Measurements from ENCODE around the gene KBTBD6.

Gene KBTBD6, protein sequence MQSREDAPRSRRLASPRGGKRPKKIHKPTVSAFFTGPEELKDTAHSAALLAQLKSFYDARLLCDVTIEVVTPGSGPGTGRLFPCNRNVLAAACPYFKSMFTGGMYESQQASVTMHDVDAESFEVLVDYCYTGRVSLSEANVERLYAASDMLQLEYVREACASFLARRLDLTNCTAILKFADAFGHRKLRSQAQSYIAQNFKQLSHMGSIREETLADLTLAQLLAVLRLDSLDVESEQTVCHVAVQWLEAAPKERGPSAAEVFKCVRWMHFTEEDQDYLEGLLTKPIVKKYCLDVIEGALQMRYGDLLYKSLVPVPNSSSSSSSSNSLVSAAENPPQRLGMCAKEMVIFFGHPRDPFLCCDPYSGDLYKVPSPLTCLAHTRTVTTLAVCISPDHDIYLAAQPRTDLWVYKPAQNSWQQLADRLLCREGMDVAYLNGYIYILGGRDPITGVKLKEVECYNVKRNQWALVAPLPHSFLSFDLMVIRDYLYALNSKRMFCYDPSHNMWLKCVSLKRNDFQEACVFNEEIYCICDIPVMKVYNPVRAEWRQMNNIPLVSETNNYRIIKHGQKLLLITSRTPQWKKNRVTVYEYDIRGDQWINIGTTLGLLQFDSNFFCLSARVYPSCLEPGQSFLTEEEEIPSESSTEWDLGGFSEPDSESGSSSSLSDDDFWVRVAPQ

DNA sequence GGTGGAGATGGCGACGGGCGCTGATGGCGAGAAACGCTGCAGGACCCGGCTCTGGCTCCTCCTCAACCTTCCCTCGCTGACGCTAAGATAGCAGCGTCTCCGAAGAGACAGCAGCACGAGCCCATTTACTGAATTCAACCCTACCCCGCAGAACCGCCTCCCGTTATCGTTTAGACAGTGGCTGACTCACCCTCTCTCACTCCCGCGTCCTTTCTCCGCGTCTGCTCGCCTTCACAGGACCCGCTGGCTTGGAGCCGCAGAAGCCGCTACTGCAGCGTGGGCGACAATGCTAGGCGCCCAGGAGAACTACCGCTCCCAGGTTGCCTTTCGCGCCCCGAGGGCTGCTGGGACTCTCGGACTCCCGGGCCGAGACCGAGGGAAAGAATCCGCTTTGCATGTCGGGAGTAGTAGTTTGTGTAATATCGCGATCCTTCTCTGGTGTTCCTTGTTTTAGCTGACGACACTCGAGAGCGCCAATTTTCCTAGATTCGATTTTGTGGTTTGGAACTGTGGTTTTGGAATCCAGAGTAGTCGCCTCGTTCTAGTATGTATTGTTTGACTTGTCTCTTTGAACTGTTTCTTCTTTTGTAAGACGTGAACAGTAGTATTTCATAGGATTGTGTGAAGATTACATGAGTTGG lies at the start of gene KBTBD6:
TSS of gene KBTBD6 (minus strand) at position 291 of the 641 bp plus-strand sequence. CDS start 291 bp downstream, outside the sequence.
- CTCF ChIA-PET = no interaction called here
- peak within 1 kb of the TSS; percentile 60 for H3K27ac ChIP-seq (ENCODE audit: extremely low read depth, low read depth, low read length)
- H3K4me3 ChIP-seq (ENCODE audit: low read depth, low read length) = peak within 1 kb of the TSS; percentile 65
- H3K4me1 ChIP-seq (ENCODE audit: control insufficient read depth, insufficient read depth, low read length) = peaks cover 3% of the 10 kb centered on the region
- no peaks in the 10 kb centered on the region for H3K36me3 ChIP-seq (ENCODE audit: control insufficient read depth in 2 of 2, insufficient read depth in 1 of 2, low read length in 2 of 2)
- no peaks in the 10 kb centered on the region for H3K9me3 ChIP-seq (ENCODE audit: control insufficient read depth, insufficient read depth, low read depth, low read length)
- POLR2A ChIA-PET = interaction anchor here (1.2 kb wide), 1 partner anchor 62 kb away, joined by 4 read pairs; the partner anchor contains the start of gene KBTBD7
- TF ChIP-seq, protein P1, sequence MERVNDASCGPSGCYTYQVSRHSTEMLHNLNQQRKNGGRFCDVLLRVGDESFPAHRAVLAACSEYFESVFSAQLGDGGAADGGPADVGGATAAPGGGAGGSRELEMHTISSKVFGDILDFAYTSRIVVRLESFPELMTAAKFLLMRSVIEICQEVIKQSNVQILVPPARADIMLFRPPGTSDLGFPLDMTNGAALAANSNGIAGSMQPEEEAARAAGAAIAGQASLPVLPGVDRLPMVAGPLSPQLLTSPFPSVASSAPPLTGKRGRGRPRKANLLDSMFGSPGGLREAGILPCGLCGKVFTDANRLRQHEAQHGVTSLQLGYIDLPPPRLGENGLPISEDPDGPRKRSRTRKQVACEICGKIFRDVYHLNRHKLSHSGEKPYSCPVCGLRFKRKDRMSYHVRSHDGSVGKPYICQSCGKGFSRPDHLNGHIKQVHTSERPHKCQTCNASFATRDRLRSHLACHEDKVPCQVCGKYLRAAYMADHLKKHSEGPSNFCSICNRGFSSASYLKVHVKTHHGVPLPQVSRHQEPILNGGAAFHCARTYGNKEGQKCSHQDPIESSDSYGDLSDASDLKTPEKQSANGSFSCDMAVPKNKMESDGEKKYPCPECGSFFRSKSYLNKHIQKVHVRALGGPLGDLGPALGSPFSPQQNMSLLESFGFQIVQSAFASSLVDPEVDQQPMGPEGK (tag by site-specific recombination; IDR thresholded peaks at IDR 0.05) = peak; percentile 51
- TF ChIP-seq ZFP69B (tag by site-specific recombination; IDR thresholded peaks at IDR 0.05) = peak; percentile 36
- TF ChIP-seq ZNF157 (tag by site-specific recombination; IDR thresholded peaks at IDR 0.05) = no peak
- 0 out of 2 replicates have a peak, but pooled peaks have one; percentile 22 for TF ChIP-seq ZNF596 (tag by site-specific recombination; IDR thresholded peaks at IDR 0.05)
- TF ChIP-seq, protein P2, sequence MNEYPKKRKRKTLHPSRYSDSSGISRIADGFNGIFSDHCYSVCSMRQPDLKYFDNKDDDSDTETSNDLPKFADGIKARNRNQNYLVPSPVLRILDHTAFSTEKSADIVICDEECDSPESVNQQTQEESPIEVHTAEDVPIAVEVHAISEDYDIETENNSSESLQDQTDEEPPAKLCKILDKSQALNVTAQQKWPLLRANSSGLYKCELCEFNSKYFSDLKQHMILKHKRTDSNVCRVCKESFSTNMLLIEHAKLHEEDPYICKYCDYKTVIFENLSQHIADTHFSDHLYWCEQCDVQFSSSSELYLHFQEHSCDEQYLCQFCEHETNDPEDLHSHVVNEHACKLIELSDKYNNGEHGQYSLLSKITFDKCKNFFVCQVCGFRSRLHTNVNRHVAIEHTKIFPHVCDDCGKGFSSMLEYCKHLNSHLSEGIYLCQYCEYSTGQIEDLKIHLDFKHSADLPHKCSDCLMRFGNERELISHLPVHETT (tag by site-specific recombination; IDR thresholded peaks at IDR 0.05) = peak; percentile 68; the same call in 1 of the 2 replicates
- TF ChIP-seq, protein P3, sequence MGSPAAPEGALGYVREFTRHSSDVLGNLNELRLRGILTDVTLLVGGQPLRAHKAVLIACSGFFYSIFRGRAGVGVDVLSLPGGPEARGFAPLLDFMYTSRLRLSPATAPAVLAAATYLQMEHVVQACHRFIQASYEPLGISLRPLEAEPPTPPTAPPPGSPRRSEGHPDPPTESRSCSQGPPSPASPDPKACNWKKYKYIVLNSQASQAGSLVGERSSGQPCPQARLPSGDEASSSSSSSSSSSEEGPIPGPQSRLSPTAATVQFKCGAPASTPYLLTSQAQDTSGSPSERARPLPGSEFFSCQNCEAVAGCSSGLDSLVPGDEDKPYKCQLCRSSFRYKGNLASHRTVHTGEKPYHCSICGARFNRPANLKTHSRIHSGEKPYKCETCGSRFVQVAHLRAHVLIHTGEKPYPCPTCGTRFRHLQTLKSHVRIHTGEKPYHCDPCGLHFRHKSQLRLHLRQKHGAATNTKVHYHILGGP (tag by site-specific recombination; IDR thresholded peaks at IDR 0.05) = peak; percentile 96
- TF ChIP-seq, protein P4, sequence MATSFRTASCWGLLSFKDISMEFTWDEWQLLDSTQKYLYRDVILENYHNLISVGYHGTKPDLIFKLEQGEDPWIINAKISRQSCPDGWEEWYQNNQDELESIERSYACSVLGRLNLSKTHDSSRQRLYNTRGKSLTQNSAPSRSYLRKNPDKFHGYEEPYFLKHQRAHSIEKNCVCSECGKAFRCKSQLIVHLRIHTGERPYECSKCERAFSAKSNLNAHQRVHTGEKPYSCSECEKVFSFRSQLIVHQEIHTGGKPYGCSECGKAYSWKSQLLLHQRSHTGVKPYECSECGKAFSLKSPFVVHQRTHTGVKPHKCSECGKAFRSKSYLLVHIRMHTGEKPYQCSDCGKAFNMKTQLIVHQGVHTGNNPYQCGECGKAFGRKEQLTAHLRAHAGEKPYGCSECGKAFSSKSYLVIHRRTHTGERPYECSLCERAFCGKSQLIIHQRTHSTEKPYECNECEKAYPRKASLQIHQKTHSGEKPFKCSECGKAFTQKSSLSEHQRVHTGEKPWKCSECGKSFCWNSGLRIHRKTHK (tag by site-specific recombination; IDR thresholded peaks at IDR 0.05) = no peak
- no peak for TF ChIP-seq GLI2 (tag by site-specific recombination; IDR thresholded peaks at IDR 0.05; ENCODE audit: borderline replicate concordance, low read depth)
- no peak for TF ChIP-seq ZNF747 (tag by site-specific recombination; IDR thresholded peaks at IDR 0.05)
- TF ChIP-seq ZNF558 (tag by site-specific recombination; IDR thresholded peaks at IDR 0.05) = no peak; the same call in 1 of the 2 replicates
- TF ChIP-seq FEZF1 (tag by site-specific recombination; IDR thresholded peaks at IDR 0.05) = no peak; the same call in 1 of the 2 replicates
- TF ChIP-seq ZNF423 (tag by site-specific recombination; IDR thresholded peaks at IDR 0.05) = 0 out of 2 replicates have a peak, but pooled peaks have one; percentile 30
- TF ChIP-seq ZNF830 (tag by site-specific recombination; IDR thresholded peaks at IDR 0.05; ENCODE audit: low read depth) = no peak
- no peak for TF ChIP-seq ZNF239 (tag by site-specific recombination; IDR thresholded peaks at IDR 0.05)
- peak; percentile 99 for TF ChIP-seq ZBTB17 (tag by site-specific recombination; IDR thresholded peaks at IDR 0.05)
- TF ChIP-seq ZNF394 (tag by site-specific recombination; IDR thresholded peaks at IDR 0.05; ENCODE audit: borderline replicate concordance) = peak; percentile 58; the same call in 1 of the 2 replicates
- no peak for TF ChIP-seq ZNF155 (tag by site-specific recombination; IDR thresholded peaks at IDR 0.05)
- TF ChIP-seq, protein P5, sequence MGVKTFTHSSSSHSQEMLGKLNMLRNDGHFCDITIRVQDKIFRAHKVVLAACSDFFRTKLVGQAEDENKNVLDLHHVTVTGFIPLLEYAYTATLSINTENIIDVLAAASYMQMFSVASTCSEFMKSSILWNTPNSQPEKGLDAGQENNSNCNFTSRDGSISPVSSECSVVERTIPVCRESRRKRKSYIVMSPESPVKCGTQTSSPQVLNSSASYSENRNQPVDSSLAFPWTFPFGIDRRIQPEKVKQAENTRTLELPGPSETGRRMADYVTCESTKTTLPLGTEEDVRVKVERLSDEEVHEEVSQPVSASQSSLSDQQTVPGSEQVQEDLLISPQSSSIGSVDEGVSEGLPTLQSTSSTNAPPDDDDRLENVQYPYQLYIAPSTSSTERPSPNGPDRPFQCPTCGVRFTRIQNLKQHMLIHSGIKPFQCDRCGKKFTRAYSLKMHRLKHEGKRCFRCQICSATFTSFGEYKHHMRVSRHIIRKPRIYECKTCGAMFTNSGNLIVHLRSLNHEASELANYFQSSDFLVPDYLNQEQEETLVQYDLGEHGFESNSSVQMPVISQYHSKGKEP (tag by site-specific recombination; IDR thresholded peaks at IDR 0.05) = peak; percentile 11; the same call in 1 of the 2 replicates
- TF ChIP-seq GLIS2 (tag by site-specific recombination; IDR thresholded peaks at IDR 0.05) = peak; percentile 83
- TF ChIP-seq WT1 (tag by site-specific recombination; IDR thresholded peaks at IDR 0.05) = peak; percentile 44; the same call in 1 of the 2 replicates
- TF ChIP-seq PRDM1 (tag by site-specific recombination; IDR thresholded peaks at IDR 0.05) = peak; percentile 92
- TF ChIP-seq, protein P6, sequence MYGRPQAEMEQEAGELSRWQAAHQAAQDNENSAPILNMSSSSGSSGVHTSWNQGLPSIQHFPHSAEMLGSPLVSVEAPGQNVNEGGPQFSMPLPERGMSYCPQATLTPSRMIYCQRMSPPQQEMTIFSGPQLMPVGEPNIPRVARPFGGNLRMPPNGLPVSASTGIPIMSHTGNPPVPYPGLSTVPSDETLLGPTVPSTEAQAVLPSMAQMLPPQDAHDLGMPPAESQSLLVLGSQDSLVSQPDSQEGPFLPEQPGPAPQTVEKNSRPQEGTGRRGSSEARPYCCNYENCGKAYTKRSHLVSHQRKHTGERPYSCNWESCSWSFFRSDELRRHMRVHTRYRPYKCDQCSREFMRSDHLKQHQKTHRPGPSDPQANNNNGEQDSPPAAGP (tag by site-specific recombination; IDR thresholded peaks at IDR 0.05) = peak; percentile 92
- TF ChIP-seq ZNF335 (tag by site-specific recombination; conservative IDR thresholded peaks at IDR 0.05) = peak; percentile 74
- no peak for TF ChIP-seq ZNF132 (tag by site-specific recombination; IDR thresholded peaks at IDR 0.05; ENCODE audit: borderline replicate concordance)
- TF ChIP-seq, protein P7, sequence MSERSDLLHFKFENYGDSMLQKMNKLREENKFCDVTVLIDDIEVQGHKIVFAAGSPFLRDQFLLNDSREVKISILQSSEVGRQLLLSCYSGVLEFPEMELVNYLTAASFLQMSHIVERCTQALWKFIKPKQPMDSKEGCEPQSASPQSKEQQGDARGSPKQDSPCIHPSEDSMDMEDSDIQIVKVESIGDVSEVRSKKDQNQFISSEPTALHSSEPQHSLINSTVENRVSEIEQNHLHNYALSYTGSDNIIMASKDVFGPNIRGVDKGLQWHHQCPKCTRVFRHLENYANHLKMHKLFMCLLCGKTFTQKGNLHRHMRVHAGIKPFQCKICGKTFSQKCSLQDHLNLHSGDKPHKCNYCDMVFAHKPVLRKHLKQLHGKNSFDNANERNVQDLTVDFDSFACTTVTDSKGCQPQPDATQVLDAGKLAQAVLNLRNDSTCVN (tag by site-specific recombination; optimal IDR thresholded peaks at IDR 0.05) = peak; percentile 88
